MM.1S (cell line): ENCODE measurements around the gene USP32.
"Not testable (repeated sequence)": the region's sequence is repeated elsewhere in the genome, so short reads cannot be mapped to it uniquely, and the experiment has no call there.

Experiments used
- DNase-seq: peaks from one replicate; pipeline ENCODE4 v3.0.0-alpha.2; 2015
- H2AFZ ChIP-seq: fragments of 300-600 bp; sonication (generic); 2 replicates; pipeline ENCODE4 v1.6.0; 2016; ENCODE audit warnings: antibody characterized with exemption, low read length
- H3F3A ChIP-seq: fragments of 300-600 bp; sonication (generic); 2 replicates; pipeline ENCODE4 v1.6.1; 2016; ENCODE audit warnings: mild to moderate bottlenecking, antibody characterized with exemption, low read length, moderate library complexity, mixed read lengths; ENCODE audit not compliant: insufficient read depth
- H3K27ac ChIP-seq: fragments of 300-600 bp; sonication (generic); 2 replicates; pipeline ENCODE4 v1.5.1; 2016; ENCODE audit warnings: mild to moderate bottlenecking, low read length
- H3K27me3 ChIP-seq: fragments of 300-600 bp; sonication (generic); replicated peaks from 2 replicates; pipeline ENCODE4 v1.6.0; 2016; ENCODE audit warnings: low read length; ENCODE audit not compliant: insufficient read depth
- H3K36me3 ChIP-seq: fragments of 300-600 bp; sonication (generic); replicated peaks from 2 replicates; pipeline ENCODE4 v1.6.1; 2016; ENCODE audit warnings: mild to moderate bottlenecking, low read length, mixed read lengths; ENCODE audit not compliant: insufficient read depth
- H3K4me1 ChIP-seq: fragments of 300-600 bp; sonication (generic); 2 replicates; pipeline ENCODE4 v1.6.1; 2016; ENCODE audit warnings: low read length, mixed read lengths
- H3K4me2 ChIP-seq: fragments of 300-600 bp; sonication (generic); 2 replicates; pipeline ENCODE4 v1.6.0; 2016; ENCODE audit warnings: low read depth, low read length
- H3K4me3 ChIP-seq: fragments of 300-600 bp; sonication (generic); 2 replicates; pipeline ENCODE4 v1.5.1; 2016; ENCODE audit warnings: low read length, mixed read lengths
- H3K79me2 ChIP-seq: fragments of 300-600 bp; sonication (generic); 2 replicates; pipeline ENCODE4 v1.6.1; 2016; ENCODE audit warnings: mixed run types, low read length, mixed read lengths
- H3K9ac ChIP-seq: fragments of 300-600 bp; sonication (generic); 2 replicates; pipeline ENCODE4 v1.6.1; 2016; ENCODE audit warnings: low read length, mixed read lengths
- H3K9me2 ChIP-seq: fragments of 300-600 bp; sonication (generic); replicated peaks from 2 replicates; pipeline ENCODE4 v1.6.1; 2016; ENCODE audit warnings: mild to moderate bottlenecking, low read length, mixed read lengths; ENCODE audit not compliant: insufficient read depth
- H3K9me3 ChIP-seq: fragments of 300-600 bp; sonication (generic); replicated peaks from 2 replicates; pipeline ENCODE4 v1.6.1; 2016; ENCODE audit warnings: mild to moderate bottlenecking, low read length, mixed read lengths; ENCODE audit not compliant: insufficient read depth
- H4K20me1 ChIP-seq: fragments of 300-600 bp; sonication (generic); 2 replicates; pipeline ENCODE4 v1.6.1; 2016; ENCODE audit warnings: mild to moderate bottlenecking, low read length, moderate library complexity, mixed read lengths; ENCODE audit not compliant: insufficient read depth
- EZH2 ChIP-seq: fragments of 300-600 bp; sonication (generic); optimal IDR thresholded peaks from 2 replicates; pipeline ENCODE3; 2017; ENCODE audit warnings: low read depth, mild to moderate bottlenecking, antibody characterized with exemption, low read length, mixed read lengths
- EZH2phosphoT487 ChIP-seq: fragments of 300-600 bp; sonication (generic); IDR thresholded peaks from 2 replicates; pipeline ENCODE4 v1.6.1; 2018; ENCODE audit warnings: antibody characterized with exemption, low read length
- TF ChIP-seq, protein P1 (sequence below): fragments of 300-600 bp; sonication (generic); IDR thresholded peaks from 2 replicates; pipeline ENCODE4 v1.5.1; 2016; ENCODE audit warnings: antibody characterized with exemption, low read length, mixed read lengths

Gene USP32

DNA sequence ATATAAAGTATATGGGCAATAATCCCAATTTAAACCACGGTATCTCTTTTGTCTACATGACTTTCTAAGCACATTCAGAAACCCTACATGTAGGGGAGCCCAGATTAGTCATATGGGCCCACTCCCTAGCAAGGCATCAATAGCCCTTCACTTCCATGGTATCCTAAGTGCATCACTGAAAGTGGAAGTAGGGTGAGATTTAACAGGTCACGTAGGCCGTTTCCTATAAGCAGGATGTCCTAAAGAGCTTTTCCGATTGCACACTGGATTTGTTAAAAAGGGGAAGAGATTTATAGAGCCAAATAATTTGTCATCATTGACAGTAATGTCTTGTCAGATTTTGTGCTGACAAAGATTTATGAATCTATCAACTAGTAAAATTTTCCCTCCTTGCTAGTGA, 203.2 kb downstream of the USP32 start:
- no peaks in the 10 kb centered on the region for H3K36me3 ChIP-seq
- no peaks in the 10 kb centered on the region for H3F3A ChIP-seq
- no peak for DNase-seq
- H3K4me1 ChIP-seq = no peaks in the 10 kb centered on the region
- H3K27ac ChIP-seq = no peak overlapping the region
- no peak overlapping the region for H3K4me3 ChIP-seq
- H3K9ac ChIP-seq = no peak overlapping the region
- no peaks in the 10 kb centered on the region for H3K27me3 ChIP-seq
- TF ChIP-seq EZH2phosphoT487 (no peak), EZH2 (no peak)
- TF ChIP-seq, protein P1, sequence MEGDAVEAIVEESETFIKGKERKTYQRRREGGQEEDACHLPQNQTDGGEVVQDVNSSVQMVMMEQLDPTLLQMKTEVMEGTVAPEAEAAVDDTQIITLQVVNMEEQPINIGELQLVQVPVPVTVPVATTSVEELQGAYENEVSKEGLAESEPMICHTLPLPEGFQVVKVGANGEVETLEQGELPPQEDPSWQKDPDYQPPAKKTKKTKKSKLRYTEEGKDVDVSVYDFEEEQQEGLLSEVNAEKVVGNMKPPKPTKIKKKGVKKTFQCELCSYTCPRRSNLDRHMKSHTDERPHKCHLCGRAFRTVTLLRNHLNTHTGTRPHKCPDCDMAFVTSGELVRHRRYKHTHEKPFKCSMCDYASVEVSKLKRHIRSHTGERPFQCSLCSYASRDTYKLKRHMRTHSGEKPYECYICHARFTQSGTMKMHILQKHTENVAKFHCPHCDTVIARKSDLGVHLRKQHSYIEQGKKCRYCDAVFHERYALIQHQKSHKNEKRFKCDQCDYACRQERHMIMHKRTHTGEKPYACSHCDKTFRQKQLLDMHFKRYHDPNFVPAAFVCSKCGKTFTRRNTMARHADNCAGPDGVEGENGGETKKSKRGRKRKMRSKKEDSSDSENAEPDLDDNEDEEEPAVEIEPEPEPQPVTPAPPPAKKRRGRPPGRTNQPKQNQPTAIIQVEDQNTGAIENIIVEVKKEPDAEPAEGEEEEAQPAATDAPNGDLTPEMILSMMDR = no peak
- no peak overlapping the region for H3K4me2 ChIP-seq
- H3K9me3 ChIP-seq = no peaks in the 10 kb centered on the region
- H3K79me2 ChIP-seq = no peaks in the 10 kb centered on the region
- no peaks in the 10 kb centered on the region for H4K20me1 ChIP-seq
- no peaks in the 10 kb centered on the region for H3K9me2 ChIP-seq
- H2AFZ ChIP-seq = no peak overlapping the region

DNA sequence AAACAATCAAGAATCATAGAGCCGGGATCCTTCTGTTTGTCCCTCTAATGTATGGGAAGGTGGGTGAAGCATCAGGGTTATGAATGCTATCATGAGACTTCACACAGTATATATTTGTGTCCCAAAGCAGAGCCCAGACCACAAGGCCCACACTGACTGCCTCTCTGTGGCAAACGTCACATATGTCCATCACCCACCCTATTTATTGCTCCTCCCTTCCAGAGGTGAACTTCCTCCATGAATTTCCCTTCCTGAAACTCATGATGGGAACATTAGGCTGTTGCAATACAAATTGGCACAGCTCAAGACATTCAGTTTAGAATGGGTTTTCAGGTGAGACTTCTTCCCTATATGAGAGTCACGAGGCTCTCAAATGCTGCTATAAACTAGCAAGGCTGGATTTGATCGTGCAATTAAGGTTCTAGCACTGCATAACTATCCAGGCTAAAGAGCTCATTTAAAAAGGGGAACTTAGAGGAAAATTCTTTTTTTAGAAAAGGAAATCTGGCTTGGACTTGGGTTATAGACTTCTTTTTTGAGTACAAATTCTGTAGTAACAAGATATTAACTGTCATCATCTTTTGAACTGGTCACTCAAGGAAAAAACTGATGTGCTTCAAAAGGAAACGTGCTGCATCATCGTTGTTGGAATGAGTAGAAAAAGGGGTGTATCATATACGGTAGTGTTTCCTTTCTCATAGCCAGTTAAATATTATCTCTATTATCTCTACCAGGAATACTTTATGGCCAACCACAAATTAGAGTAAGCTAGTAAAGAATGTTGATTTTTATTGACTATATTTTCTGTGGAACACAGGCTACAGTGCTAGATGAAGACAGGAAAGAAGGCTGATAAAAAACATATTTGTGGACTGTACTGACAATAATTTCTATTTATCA, 204.8 kb downstream of the USP32 start:
- H3F3A ChIP-seq, H3K27ac ChIP-seq, H4K20me1 ChIP-seq, H3K4me2 ChIP-seq, H3K27me3 ChIP-seq, H3K79me2 ChIP-seq, H3K36me3 ChIP-seq, H2AFZ ChIP-seq, H3K4me3 ChIP-seq, H3K4me1 ChIP-seq, H3K9me3 ChIP-seq, H3K9me2 ChIP-seq, H3K9ac ChIP-seq, DNase-seq: not testable (repeated sequence)

DNA sequence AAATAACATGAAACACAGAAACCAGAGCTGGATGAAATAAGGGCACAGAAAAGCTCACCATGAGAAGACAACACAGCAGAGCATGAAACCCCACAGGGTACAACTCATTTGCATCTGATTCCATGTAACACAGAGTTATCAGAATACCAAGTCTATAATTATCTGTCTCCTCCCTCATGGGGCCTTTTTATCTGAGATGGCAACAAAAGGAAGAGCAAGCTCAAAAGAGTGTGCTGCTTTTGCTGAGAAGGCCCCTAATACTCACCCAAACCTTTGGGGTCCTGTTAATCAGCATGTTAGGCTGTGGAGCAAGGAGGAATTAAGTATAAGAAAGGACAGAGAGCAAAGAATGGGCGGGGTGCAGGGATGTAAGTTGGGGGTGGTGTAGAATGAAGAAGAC, 205.6 kb downstream of the USP32 start:
- H2AFZ ChIP-seq, DNase-seq, H3K9ac ChIP-seq, H3K4me3 ChIP-seq, H3K27ac ChIP-seq, H3K9me2 ChIP-seq, H3K79me2 ChIP-seq, H3K9me3 ChIP-seq, H3F3A ChIP-seq, H3K4me1 ChIP-seq, H3K27me3 ChIP-seq, H3K36me3 ChIP-seq, H4K20me1 ChIP-seq, H3K4me2 ChIP-seq: not testable (repeated sequence)

DNA sequence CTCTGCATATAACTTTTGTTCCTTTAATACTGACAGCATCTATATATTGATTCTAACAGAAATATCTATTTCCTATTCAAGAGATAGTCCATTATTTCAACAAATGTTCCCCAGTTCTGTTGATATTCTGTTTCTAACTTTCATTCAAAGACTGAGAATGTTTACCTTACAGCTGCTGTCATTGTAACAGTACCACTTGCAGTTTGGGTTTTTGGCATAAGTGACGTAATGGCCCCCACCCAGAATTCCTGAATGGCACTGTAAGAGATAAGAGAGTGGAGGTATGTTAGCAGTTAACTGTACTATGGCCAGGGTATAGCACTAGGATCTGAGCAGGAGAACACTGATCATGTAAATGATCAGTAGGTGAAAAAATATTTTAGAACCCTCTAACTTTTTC, 211.6 kb downstream of the USP32 start:
- not testable (repeated sequence) for H3K4me1 ChIP-seq, H3K79me2 ChIP-seq, H3K9me2 ChIP-seq, H3K27me3 ChIP-seq, DNase-seq, H3K4me2 ChIP-seq, H4K20me1 ChIP-seq, H2AFZ ChIP-seq, H3K4me3 ChIP-seq, H3K9ac ChIP-seq, H3K9me3 ChIP-seq, H3F3A ChIP-seq, H3K36me3 ChIP-seq, H3K27ac ChIP-seq

DNA sequence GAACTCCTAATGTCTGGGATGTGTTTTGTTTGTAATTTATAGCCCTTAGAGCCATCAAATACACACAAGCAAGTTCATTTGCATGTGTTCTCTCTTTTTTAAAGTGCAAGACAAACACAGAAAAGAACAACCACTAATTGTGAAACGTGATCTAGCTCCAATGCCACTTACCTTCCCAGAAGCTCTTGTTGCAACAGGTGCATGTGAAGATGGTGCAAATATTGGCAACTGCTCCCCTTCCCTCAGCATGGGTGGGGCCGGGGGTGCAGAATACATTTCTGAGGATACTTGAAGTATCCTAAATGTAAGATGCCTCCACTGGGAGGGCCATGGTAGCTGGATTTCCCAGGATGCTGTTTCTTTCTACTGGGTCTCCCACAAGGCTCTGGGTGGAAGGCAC, 213.8 kb downstream of the USP32 start:
- H3K4me2 ChIP-seq, H3K36me3 ChIP-seq, H3K4me3 ChIP-seq, H3K9ac ChIP-seq, H3K79me2 ChIP-seq, H3F3A ChIP-seq, DNase-seq, H4K20me1 ChIP-seq, H3K4me1 ChIP-seq, H3K9me3 ChIP-seq, H2AFZ ChIP-seq, H3K27ac ChIP-seq, H3K27me3 ChIP-seq, H3K9me2 ChIP-seq: not testable (repeated sequence)

DNA sequence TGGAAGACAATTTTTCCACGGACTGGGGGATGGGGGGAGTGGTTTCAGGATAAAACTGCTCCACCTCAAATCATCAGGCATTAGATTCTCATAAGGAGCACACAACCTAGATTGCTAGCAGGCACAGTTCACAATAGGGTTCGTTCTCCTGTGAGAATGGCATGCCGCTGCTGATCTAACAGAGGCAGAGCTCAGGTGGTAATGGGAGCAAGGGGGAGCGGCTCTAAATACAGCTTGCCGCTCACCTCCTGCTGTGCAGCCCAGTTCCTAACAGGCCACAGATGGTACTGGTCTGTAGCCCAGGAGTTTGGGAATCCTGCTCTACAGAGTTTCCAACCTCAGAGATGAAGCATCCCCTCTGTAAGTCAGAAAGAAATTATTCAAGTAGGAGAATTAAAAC, 215.2 kb downstream of the USP32 start:
- H4K20me1 ChIP-seq, H3K9me2 ChIP-seq, H3K9me3 ChIP-seq, H3K36me3 ChIP-seq, H3K4me2 ChIP-seq, H3K27me3 ChIP-seq, H3K27ac ChIP-seq, DNase-seq, H2AFZ ChIP-seq, H3K79me2 ChIP-seq, H3K4me1 ChIP-seq, H3K4me3 ChIP-seq, H3F3A ChIP-seq, H3K9ac ChIP-seq: not testable (repeated sequence)

DNA sequence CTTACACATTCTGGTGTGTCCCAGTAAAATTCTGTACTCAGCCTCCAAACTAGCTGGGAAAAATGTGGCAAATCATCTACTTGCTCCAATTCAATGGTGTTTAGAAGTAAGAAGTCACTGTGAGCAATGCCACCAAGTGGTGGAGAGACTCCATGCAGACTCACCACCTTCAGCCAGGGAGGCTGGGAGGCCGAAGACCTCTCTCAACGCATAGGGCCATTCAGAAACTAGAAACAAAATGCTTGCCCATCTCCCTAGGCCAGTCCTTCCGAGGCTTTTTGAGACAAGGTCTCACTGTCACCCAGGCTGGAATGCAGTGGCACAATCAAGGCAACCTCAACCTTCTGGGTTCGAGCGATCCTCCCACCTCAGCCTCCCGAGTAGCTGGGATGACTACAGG, 217.2 kb downstream of the USP32 start:
- not testable (repeated sequence) for H3K4me2 ChIP-seq, H3K9me2 ChIP-seq, H3K27ac ChIP-seq, H3K4me1 ChIP-seq, H3K9me3 ChIP-seq, H3K4me3 ChIP-seq, H4K20me1 ChIP-seq, H3F3A ChIP-seq, H3K9ac ChIP-seq, H3K27me3 ChIP-seq, H3K36me3 ChIP-seq, H3K79me2 ChIP-seq, H2AFZ ChIP-seq, DNase-seq
